GM12878 (cell line): Measurements from ENCODE around the gene KIDINS220. TPM values are rescaled to one million over a fixed set of nuclear protein-coding genes. Genes with fewer than 3 reads are reported as not detected.
A peak's percentile ranks its signal among the peaks of the same experiment; 100 is the strongest.

Source experiments
- CHD1 ChIP-seq: IDR thresholded peaks from 2 replicates; pipeline ENCODE4 v1.6.1; 2012; ENCODE audit warnings: low read depth, low read length, improper control_type of control experiment
- FOXK2 ChIP-seq: fragments of 450-650 bp; IDR thresholded peaks from 2 replicates; pipeline ENCODE4 v1.6.1; 2017; ENCODE audit warnings: mild to moderate bottlenecking, moderate library complexity
- FOXM1 ChIP-seq: IDR thresholded peaks from 2 replicates; pipeline ENCODE4 v1.6.1; 2012; ENCODE audit warnings: low read depth, mild to moderate bottlenecking, inconsistent platforms, low read length, moderate library complexity
- IKZF2 ChIP-seq, 2 experiments: fragments of 450-650 bp; IDR thresholded peaks; 2 replicates each; pipeline ENCODE4 v1.6.1; 2017; ENCODE audit warnings: mild to moderate bottlenecking in 2 of 2, moderate library complexity in 2 of 2
- JUND ChIP-seq: IDR thresholded peaks from 2 replicates; pipeline ENCODE4 v1.6.1; 2012; ENCODE audit warnings: low read depth, mild to moderate bottlenecking, low read length, improper control_type of control experiment, moderate library complexity
- LARP7 ChIP-seq: fragments of 450-650 bp; IDR thresholded peaks from 2 replicates; pipeline ENCODE4 v1.6.1; 2017; ENCODE audit warnings: mild to moderate bottlenecking
- NR2C2 ChIP-seq: IDR thresholded peaks from 2 replicates; pipeline ENCODE4 v1.6.1; 2011; ENCODE audit warnings: borderline replicate concordance, low read depth; ENCODE audit not compliant: control insufficient read depth, insufficient read length
- NR2F1 ChIP-seq: fragments of 450-650 bp; conservative IDR thresholded peaks from 2 replicates; pipeline ENCODE4 v1.6.1; 2017; ENCODE audit warnings: mild to moderate bottlenecking
- PAX5 ChIP-seq: IDR thresholded peaks from 2 replicates; pipeline ENCODE4 v1.6.1; 2011; ENCODE audit warnings: low read depth, low read length, borderline replicate concordance
- RBBP5 ChIP-seq: fragments of 200-600 bp; sonication (generic); conservative IDR thresholded peaks from 2 replicates; pipeline ENCODE4 v1.6.1; 2016
- RUNX3 ChIP-seq: IDR thresholded peaks from 2 replicates; pipeline ENCODE4 v1.6.1; 2012; ENCODE audit warnings: low read length, inconsistent platforms
- SIX5 ChIP-seq: IDR thresholded peaks from 2 replicates; pipeline ENCODE4 v1.6.1; 2011; ENCODE audit warnings: mild to moderate bottlenecking, low read depth, low read length, moderate library complexity; ENCODE audit not compliant: severe bottlenecking
- SMAD1 ChIP-seq: fragments of 450-650 bp; IDR thresholded peaks from 2 replicates; pipeline ENCODE4 v1.6.1; 2018; ENCODE audit warnings: mild to moderate bottlenecking, low read depth; ENCODE audit not compliant: partially characterized antibody
- SMAD5 ChIP-seq: IDR thresholded peaks from 2 replicates; pipeline ENCODE4 v1.6.1; 2016; ENCODE audit warnings: antibody characterized with exemption, low read depth
- SPI1 ChIP-seq: IDR thresholded peaks from 2 replicates; pipeline ENCODE4 v1.6.1; 2011; ENCODE audit warnings: low read depth, mild to moderate bottlenecking, low read length, moderate library complexity, borderline replicate concordance; ENCODE audit not compliant: insufficient read depth
- SRF ChIP-seq, 2 experiments: IDR thresholded peaks; 2 replicates each; pipeline ENCODE4 v1.6.1; 2011; ENCODE audit warnings: low read depth in 2 of 2, low read length in 2 of 2, mild to moderate bottlenecking in 1 of 2, moderate library complexity in 1 of 2
- TCF12 ChIP-seq: IDR thresholded peaks from 2 replicates; pipeline ENCODE4 v1.6.1; 2011; ENCODE audit warnings: low read depth, mild to moderate bottlenecking, low read length
- TCF3 ChIP-seq: IDR thresholded peaks from 2 replicates; pipeline ENCODE4 v1.6.1; 2012; ENCODE audit warnings: low read depth, mild to moderate bottlenecking, low read length, borderline replicate concordance; ENCODE audit not compliant: insufficient read depth
- ZNF207 ChIP-seq: fragments of 450-650 bp; IDR thresholded peaks from 2 replicates; pipeline ENCODE4 v1.6.1; 2014; ENCODE audit warnings: antibody characterized with exemption, mild to moderate bottlenecking, borderline replicate concordance
- polyA plus RNA-seq, 11 experiments: library from polyadenylated mRNA; depleted of rRNA in 4 of 11; unstranded in 6 of 11; stranded (reverse) in 5 of 11; fragments of >200 nt; fragmentation: Nextera tagmentation in 4 of 11; fragmentation: Illumina TruSeq in 1 of 11; extraction: Ambion mirVana in 4 of 11; extraction: Trizol in 1 of 11; gene quantifications; 1 replicate in 1 of 11; 2 replicates in 10 of 11; pipeline versions ENCODE4 v1.2.1 to v1.2.3, GENCODE V29; 2011 to 2016; ENCODE audit warnings: inconsistent platforms in 2 of 11, missing spikeins in 2 of 11, low read depth in 1 of 11
- total RNA-seq, 4 experiments: library from RNA; depleted of rRNA in 3 of 4; stranded (reverse); fragments of >200 nt in 3 of 4; fragmentation: Illumina TruSeq in 1 of 4; extraction: Trizol in 1 of 4; gene quantifications; 2 replicates each; pipeline versions ENCODE4 v1.2.1 to v1.2.3, GENCODE V29; 2013 to 2021
- TF ChIP-seq, protein P1 (sequence below): fragments of 450-650 bp; IDR thresholded peaks from 2 replicates; pipeline ENCODE4 v1.6.1; 2018; ENCODE audit warnings: mild to moderate bottlenecking, low read depth, moderate library complexity; ENCODE audit not compliant: partially characterized antibody
- TF ChIP-seq, protein P2 (sequence below): fragments of 450-650 bp; IDR thresholded peaks from 2 replicates; pipeline ENCODE4 v1.6.1; 2018; ENCODE audit warnings: borderline replicate concordance, mild to moderate bottlenecking; ENCODE audit not compliant: partially characterized antibody
- TF ChIP-seq, protein P3 (sequence below): IDR thresholded peaks from 2 replicates; pipeline ENCODE4 v1.6.1; 2012; ENCODE audit warnings: low read depth, low read length, improper control_type of control experiment
- TF ChIP-seq, protein P4 (sequence below): IDR thresholded peaks from 2 replicates; pipeline ENCODE4 v1.6.1; 2011; ENCODE audit warnings: low read depth, mild to moderate bottlenecking, low read length, moderate library complexity, borderline replicate concordance; ENCODE audit errors: extremely low read depth

The KIDINS220 gene
- total and polyA plus RNA-seq, 10 of the 15 experiments (the other 5 are each of a cell fraction or from before 2014, with no cell fraction given) = 6.0 to 31.2 (median 16.0) TPM

DNA sequence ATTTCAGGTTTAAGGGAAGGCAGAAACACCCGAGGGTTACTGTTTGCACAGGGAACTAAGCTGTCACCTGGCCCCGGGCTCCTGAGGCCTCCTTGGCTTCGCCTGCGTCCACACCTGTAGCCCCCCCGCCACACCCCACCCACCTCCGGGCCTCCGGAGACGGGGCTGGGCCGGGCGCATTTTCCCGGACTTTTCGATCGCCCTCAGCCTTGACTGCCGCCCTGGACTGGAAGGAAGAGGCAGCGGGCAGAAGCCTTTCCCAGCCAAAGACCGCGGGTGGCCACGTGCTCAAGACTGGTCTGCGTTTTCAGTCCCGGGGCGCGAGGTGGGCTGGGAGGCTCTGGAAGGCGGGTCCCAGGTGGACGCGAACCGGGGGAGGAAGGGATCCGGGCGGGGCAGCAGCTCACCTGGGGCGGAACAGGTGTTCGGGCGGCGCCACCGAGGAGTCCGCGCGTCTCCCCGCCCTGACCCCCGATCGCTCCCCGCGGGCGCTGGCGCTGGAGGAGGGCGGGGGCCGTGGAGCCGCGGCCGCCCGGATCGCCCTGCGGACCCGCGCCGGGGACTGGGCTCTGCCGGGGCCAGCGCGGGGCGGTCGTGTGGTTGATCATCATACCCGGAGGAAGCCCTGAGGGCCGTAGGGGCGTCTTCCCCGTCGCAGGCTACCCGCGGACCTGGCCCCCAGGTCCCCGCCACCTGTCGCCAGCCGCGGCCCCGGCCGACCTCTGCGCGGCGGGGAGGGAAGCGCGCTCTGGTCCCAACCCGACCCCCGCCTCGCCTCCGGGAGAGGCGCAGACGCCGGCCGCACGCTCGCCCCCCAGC is 152.3 kb downstream of the KIDINS220 start (continued):
- TF ChIP-seq, protein P1, sequence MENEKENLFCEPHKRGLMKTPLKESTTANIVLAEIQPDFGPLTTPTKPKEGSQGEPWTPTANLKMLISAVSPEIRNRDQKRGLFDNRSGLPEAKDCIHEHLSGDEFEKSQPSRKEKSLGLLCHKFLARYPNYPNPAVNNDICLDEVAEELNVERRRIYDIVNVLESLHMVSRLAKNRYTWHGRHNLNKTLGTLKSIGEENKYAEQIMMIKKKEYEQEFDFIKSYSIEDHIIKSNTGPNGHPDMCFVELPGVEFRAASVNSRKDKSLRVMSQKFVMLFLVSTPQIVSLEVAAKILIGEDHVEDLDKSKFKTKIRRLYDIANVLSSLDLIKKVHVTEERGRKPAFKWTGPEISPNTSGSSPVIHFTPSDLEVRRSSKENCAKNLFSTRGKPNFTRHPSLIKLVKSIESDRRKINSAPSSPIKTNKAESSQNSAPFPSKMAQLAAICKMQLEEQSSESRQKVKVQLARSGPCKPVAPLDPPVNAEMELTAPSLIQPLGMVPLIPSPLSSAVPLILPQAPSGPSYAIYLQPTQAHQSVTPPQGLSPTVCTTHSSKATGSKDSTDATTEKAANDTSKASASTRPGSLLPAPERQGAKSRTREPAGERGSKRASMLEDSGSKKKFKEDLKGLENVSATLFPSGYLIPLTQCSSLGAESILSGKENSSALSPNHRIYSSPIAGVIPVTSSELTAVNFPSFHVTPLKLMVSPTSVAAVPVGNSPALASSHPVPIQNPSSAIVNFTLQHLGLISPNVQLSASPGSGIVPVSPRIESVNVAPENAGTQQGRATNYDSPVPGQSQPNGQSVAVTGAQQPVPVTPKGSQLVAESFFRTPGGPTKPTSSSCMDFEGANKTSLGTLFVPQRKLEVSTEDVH = no peak
- TF ChIP-seq FOXK2 = no peak
- TF ChIP-seq CHD1 = no peak
- TF ChIP-seq LARP7 = no peak
- no peak for TF ChIP-seq NR2C2
- no peak; the same call in 1 of the 2 replicates for TF ChIP-seq SMAD5
- no peak for TF ChIP-seq FOXM1
- TF ChIP-seq SRF (IDR thresholded peaks at IDR 0.05; ENCODE audit: low read depth in 2 of 2, low read length in 2 of 2) = no peak
- TF ChIP-seq, protein P2, sequence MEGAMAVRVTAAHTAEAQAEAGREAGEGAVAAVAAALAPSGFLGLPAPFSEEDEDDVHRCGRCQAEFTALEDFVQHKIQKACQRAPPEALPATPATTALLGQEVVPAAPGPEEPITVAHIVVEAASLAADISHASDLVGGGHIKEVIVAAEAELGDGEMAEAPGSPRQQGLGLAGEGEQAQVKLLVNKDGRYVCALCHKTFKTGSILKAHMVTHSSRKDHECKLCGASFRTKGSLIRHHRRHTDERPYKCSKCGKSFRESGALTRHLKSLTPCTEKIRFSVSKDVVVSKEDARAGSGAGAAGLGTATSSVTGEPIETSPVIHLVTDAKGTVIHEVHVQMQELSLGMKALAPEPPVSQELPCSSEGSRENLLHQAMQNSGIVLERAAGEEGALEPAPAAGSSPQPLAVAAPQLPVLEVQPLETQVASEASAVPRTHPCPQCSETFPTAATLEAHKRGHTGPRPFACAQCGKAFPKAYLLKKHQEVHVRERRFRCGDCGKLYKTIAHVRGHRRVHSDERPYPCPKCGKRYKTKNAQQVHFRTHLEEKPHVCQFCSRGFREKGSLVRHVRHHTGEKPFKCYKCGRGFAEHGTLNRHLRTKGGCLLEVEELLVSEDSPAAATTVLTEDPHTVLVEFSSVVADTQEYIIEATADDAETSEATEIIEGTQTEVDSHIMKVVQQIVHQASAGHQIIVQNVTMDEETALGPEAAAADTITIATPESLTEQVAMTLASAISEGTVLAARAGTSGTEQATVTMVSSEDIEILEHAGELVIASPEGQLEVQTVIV = no peak
- TF ChIP-seq SIX5 = no peak
- TF ChIP-seq IKZF2 (IDR thresholded peaks at IDR 0.05) = peak in 1 of 2 experiments; percentile 62; a peak in 2 of 4 replicates
- TF ChIP-seq RBBP5 = no peak
- no peak for TF ChIP-seq NR2F1
- TF ChIP-seq SMAD1 = peak; percentile 45
- no peak for TF ChIP-seq SPI1
- TF ChIP-seq, protein P3, sequence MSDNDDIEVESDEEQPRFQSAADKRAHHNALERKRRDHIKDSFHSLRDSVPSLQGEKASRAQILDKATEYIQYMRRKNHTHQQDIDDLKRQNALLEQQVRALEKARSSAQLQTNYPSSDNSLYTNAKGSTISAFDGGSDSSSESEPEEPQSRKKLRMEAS = peak; percentile 53
- no peak for TF ChIP-seq JUND
- no peak for TF ChIP-seq TCF12
- TF ChIP-seq, protein P4, sequence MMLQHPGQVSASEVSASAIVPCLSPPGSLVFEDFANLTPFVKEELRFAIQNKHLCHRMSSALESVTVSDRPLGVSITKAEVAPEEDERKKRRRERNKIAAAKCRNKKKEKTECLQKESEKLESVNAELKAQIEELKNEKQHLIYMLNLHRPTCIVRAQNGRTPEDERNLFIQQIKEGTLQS = no peak
- peak; percentile 44; the same call in 1 of the 2 replicates for TF ChIP-seq PAX5
- no peak for TF ChIP-seq TCF3
- no peak for TF ChIP-seq ZNF207
- TF ChIP-seq RUNX3 = no peak
